ENCODE results near the gene EEF2K. TPM values are rescaled to one million over a fixed set of nuclear protein-coding genes. Genes with fewer than 3 reads are reported as not detected.
A peak's percentile ranks its signal among the peaks of the same experiment; 100 is the strongest.

EEF2K gene
- total and polyA plus RNA-seq, 2 donors from 2014 or later: 2.8 to 28.1 TPM

- H3K9ac ChIP-seq (ENCODE audit: low read length in 3 of 3): no peak overlapping the region
- no peaks in the 10 kb centered on the region for H3K27me3 ChIP-seq (ENCODE audit: control insufficient read depth, insufficient read depth, low read length)
- TF ChIP-seq CTCF (IDR thresholded peaks at IDR 0.05; ENCODE audit: borderline replicate concordance, extremely low read depth, insufficient read depth): no peak
- no peaks in the 10 kb centered on the region for H3K9me3 ChIP-seq (ENCODE audit: control insufficient read depth in 2 of 3, insufficient read depth in 1 of 3, low read length in 3 of 3)
- intact Hi-C loops (cut with DNase I): no loop called here
- H3K36me3 ChIP-seq (ENCODE audit: control insufficient read depth in 2 of 3, insufficient read depth in 3 of 3, low read length in 3 of 3): peaks cover 0 to 28% (median 16%) of the 10 kb centered on the region in 3 donors
- H3K4me3 ChIP-seq (ENCODE audit: low read length in 3 of 3): no peak overlapping the region
- peak in 2 of 5 donors; percentile 6 to 24 for DNase-seq
- peaks cover 0 to 4% (median 0%) of the 10 kb centered on the region in 3 donors for H3K4me1 ChIP-seq (ENCODE audit: control insufficient read depth in 2 of 3, insufficient read depth in 2 of 3, low read depth in 1 of 3, low read length in 3 of 3)
- no peak overlapping the region for H3K27ac ChIP-seq (ENCODE audit: low read depth in 2 of 2, low read length in 2 of 2)
- no peak for FAIRE-seq
Observed at GRCh38 chr16:22317001-22317530, 111.0 kb downstream of the EEF2K start.

GRCh38 chr16:22317625-22318024 lies 111.5 kb downstream of the EEF2K start:
- H3K4me3 ChIP-seq (ENCODE audit: low read length in 3 of 3): no peak overlapping the region
- H3K27me3 ChIP-seq (ENCODE audit: control insufficient read depth, insufficient read depth, low read length): no peaks in the 10 kb centered on the region
- peaks cover 0 to 4% (median 0%) of the 10 kb centered on the region in 3 donors for H3K4me1 ChIP-seq (ENCODE audit: control insufficient read depth in 2 of 3, insufficient read depth in 2 of 3, low read depth in 1 of 3, low read length in 3 of 3)
- FAIRE-seq (no peak), DNase-seq (no peak)
- intact Hi-C loops (cut with DNase I): no loop called here
- H3K27ac ChIP-seq (ENCODE audit: low read depth in 2 of 2, low read length in 2 of 2): no peak overlapping the region
- no peak for TF ChIP-seq CTCF (IDR thresholded peaks at IDR 0.05; ENCODE audit: borderline replicate concordance, extremely low read depth, insufficient read depth)
- no peak overlapping the region for H3K9ac ChIP-seq (ENCODE audit: low read length in 3 of 3)
- peaks cover 0 to 28% (median 16%) of the 10 kb centered on the region in 3 donors for H3K36me3 ChIP-seq (ENCODE audit: control insufficient read depth in 2 of 3, insufficient read depth in 3 of 3, low read length in 3 of 3)
- H3K9me3 ChIP-seq (ENCODE audit: control insufficient read depth in 2 of 3, insufficient read depth in 1 of 3, low read length in 3 of 3): no peaks in the 10 kb centered on the region

- Histone ChIP-seq H3K4me3 (ENCODE audit: low read length in 3 of 3) (no peak overlapping the region), H3K27me3 (ENCODE audit: control insufficient read depth, insufficient read depth, low read length) (no peaks in the 10 kb centered on the region), H3K9me3 (ENCODE audit: control insufficient read depth in 2 of 3, insufficient read depth in 1 of 3, low read length in 3 of 3) (no peaks in the 10 kb centered on the region), H3K36me3 (ENCODE audit: control insufficient read depth in 2 of 3, insufficient read depth in 3 of 3, low read length in 3 of 3) (peaks cover 0 to 23% (median 10%) of the 10 kb centered on the region in 3 donors), H3K9ac (ENCODE audit: low read length in 3 of 3) (no peak overlapping the region), H3K27ac (ENCODE audit: low read depth in 2 of 2, low read length in 2 of 2) (no peak overlapping the region), H3K4me1 (ENCODE audit: control insufficient read depth in 2 of 3, insufficient read depth in 2 of 3, low read depth in 1 of 3, low read length in 3 of 3) (peaks cover 0 to 4% (median 0%) of the 10 kb centered on the region in 3 donors)
- DNase-seq: no peak
- FAIRE-seq: no peak
- intact Hi-C loops (cut with DNase I): no loop called here
- peak; percentile 38 for TF ChIP-seq CTCF (IDR thresholded peaks at IDR 0.05; ENCODE audit: borderline replicate concordance, extremely low read depth, insufficient read depth)
Observed at GRCh38 chr16:22318690-22319358, 112.7 kb downstream of the EEF2K start.

Data from kidney (tissue), 14 donors.